ENCODE results near the gene AMOTL1.

DNA sequence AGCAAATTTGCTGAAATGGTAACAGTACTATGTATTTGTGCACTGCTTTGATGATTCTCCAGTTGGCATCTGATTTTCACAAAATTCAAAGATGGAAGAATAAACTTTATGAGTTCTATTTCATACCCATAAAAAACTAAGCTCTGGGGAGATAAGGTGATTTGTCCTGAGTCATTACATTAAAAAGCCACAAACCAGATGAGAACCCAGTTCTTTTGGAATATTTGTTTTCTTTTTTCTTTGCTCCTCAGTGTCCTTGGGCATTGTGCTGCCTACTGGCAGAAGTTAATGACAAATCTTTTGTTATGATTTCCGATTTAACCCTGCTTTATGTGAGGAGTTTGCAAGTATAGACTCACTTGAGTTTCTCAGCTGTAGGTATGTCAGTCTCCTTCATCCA, 45.4 kb upstream of the AMOTL1 start:
- TF ChIP-seq POLR2AphosphoS5 (IDR thresholded peaks at IDR 0.05; ENCODE audit: low read depth, low read length) (no peak), POLR2A (IDR thresholded peaks at IDR 0.05; ENCODE audit: low read depth, low read length) (no peak), POU2F2 (IDR thresholded peaks at IDR 0.05; ENCODE audit: low read depth, low read length) (no peak), TAF1 (IDR thresholded peaks at IDR 0.05; ENCODE audit: low read depth, low read length) (no peak), SPI1 (IDR thresholded peaks at IDR 0.05; ENCODE audit: low read depth, low read length) (no peak)
